ENCODE data around the gene REV3L.
"Not testable (repeated sequence)": the region's sequence is repeated elsewhere in the genome, so short reads cannot be mapped to it uniquely, and the experiment has no call there.

The REV3L gene

DNA sequence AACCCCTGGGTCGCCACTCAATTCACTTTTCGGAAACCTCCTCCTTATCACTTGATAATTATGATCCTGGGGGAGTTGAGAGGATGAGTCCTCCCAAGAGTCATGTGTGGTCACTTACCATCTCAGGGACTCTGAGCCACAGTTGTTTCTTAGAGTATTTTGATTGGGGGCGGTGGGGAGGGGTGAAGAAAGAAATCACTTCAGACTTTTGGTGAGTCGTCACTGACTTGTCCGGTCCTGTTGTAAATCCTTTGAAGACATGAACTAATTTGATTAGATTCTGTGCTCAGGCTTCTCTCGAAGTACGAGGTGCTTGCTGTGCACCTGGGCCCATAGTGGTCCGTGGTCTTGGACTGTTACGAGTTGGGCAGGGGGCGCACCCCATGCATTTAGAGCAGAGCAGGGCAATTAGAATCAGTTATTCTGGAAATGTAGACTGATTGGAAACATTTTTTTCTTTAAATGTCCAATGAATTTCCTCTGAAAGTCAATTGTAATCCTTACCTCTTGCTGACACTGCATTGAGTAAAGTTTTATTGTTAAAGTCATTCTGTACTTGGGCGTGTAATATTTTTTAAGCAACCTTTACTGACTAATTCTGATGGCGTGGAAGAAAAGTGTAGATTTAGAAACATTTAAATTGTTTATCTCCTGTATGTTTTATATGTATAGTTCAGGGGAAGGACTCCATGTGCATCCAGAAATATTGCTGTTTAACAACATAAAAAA lies 222.3 kb downstream of the REV3L start:
- H3K27me3 Mint-ChIP-seq (ENCODE audit: low read depth, poor library complexity): peaks cover 21% of the 10 kb centered on the region
- H3K9me3 Mint-ChIP-seq: no peaks in the 10 kb centered on the region
- H3K27ac Mint-ChIP-seq: no peak overlapping the region
- peaks cover 25% of the 10 kb centered on the region for H3K4me1 Mint-ChIP-seq
- peaks cover 40% of the 10 kb centered on the region for H3K36me3 Mint-ChIP-seq (ENCODE audit: low read depth)
- DNase-seq: no peak
- peak overlapping the region; percentile 82 for H3K4me3 Mint-ChIP-seq
- TF ChIP-seq, protein P1, sequence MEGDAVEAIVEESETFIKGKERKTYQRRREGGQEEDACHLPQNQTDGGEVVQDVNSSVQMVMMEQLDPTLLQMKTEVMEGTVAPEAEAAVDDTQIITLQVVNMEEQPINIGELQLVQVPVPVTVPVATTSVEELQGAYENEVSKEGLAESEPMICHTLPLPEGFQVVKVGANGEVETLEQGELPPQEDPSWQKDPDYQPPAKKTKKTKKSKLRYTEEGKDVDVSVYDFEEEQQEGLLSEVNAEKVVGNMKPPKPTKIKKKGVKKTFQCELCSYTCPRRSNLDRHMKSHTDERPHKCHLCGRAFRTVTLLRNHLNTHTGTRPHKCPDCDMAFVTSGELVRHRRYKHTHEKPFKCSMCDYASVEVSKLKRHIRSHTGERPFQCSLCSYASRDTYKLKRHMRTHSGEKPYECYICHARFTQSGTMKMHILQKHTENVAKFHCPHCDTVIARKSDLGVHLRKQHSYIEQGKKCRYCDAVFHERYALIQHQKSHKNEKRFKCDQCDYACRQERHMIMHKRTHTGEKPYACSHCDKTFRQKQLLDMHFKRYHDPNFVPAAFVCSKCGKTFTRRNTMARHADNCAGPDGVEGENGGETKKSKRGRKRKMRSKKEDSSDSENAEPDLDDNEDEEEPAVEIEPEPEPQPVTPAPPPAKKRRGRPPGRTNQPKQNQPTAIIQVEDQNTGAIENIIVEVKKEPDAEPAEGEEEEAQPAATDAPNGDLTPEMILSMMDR (IDR thresholded peaks at IDR 0.05): no peak

DNA sequence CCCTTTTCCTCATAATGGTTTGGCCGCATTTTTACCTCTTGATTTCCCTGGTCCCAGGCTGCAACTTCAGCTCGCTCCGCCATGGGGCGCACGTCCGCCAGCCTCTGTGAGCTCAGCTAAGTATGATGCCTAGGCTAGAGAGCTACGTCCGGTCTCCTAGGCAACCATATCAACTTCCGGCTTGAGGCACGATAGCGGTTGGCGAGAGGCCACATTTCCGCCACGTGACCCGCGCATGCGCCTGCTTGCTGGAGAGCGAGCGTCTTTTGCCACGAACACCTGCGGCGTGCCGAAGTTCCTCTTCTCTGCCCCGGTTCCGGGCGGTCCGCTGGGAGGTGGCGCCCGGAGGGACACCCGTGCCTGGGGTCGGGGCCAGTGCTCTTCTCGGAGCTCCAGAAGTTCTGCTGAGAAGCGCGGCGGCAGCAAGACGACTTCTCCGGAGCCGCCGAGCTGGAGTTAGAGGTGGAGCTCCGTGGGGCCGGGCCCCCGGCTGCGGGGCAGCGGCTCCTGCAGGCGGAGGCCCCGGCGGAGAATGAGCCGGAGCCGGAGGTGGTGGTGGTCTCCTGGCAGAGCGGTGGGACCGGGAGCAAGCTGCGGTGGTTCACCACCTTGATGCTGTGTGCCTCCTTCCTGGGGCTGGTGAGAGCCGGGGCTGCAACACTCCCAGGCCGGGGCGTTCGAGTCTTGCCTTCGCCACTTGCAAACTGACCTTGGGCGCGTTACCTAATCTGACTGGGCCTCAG lies 223.8 kb downstream of the REV3L start:
- TF ChIP-seq, protein P1 (IDR thresholded peaks at IDR 0.05): peak; percentile 94
- peaks cover 36% of the 10 kb centered on the region for H3K27me3 Mint-ChIP-seq (ENCODE audit: low read depth, poor library complexity)
- H3K27ac Mint-ChIP-seq: peak overlapping the region; percentile 22
- H3K4me3 Mint-ChIP-seq: peak overlapping the region; percentile 82
- H3K36me3 Mint-ChIP-seq (ENCODE audit: low read depth): peaks cover 25% of the 10 kb centered on the region
- H3K4me1 Mint-ChIP-seq: peaks cover 30% of the 10 kb centered on the region
- peak; percentile 97 for DNase-seq
- H3K9me3 Mint-ChIP-seq: no peaks in the 10 kb centered on the region

DNA sequence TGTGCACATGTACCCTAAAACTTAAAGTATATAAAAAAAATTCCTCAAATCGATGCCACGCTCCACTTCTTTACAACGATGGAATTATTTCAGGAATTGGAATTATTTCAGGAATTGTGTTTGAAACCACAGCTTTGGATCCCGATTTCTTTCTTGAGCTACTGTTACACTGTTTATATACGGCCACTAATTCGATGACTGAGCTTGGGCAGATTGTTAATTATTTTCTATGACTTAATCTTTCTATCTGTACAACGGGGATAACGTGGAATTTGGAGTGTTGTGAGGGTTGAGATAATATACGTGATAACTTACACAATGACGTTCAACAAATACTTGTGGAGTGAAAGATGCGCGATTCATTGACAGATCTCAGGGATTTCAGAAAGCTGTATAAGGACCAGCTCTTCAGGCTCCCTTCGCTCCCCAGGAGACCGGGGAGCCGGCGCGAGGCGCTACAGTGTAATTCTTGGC lies 224.4 kb downstream of the REV3L start:
- peak overlapping the region; percentile 22 for H3K27ac Mint-ChIP-seq

DNA sequence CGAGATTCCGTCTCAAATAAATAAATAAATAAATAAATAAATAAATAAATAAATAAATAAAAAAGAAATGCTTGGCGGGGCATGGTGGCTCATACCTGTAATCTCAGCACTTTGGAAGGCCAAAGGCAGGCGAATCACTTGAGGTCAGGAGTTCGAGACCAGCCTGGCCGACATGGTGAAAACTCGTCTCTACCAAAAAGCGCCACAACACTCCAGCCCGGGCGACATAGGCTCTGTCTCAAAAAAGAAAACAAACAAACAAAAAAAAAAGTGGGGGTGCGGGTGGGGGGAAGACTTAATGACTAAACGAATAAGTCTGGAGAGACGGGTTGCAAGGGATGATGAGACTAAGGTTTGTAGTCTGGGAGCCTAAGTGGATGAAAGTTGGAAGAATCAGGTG lies 225.0 kb downstream of the REV3L start:
- Mint-ChIP-seq H3K9me3 (no peaks in the 10 kb centered on the region), H3K27ac (no peak overlapping the region), H3K36me3 (ENCODE audit: low read depth) (peaks cover 16% of the 10 kb centered on the region), H3K4me3 (no peak overlapping the region), H3K27me3 (ENCODE audit: low read depth, poor library complexity) (peaks cover 45% of the 10 kb centered on the region), H3K4me1 (peaks cover 41% of the 10 kb centered on the region)
- no peak for DNase-seq
- TF ChIP-seq, protein P1 (IDR thresholded peaks at IDR 0.05): no peak

More for the DNA sequence above, 224.4 kb downstream of the REV3L start:
- Mint-ChIP-seq H3K9me3 (no peaks in the 10 kb centered on the region), H3K36me3 (ENCODE audit: low read depth) (peaks cover 19% of the 10 kb centered on the region), H3K27me3 (ENCODE audit: low read depth, poor library complexity) (peaks cover 42% of the 10 kb centered on the region), H3K4me3 (peak overlapping the region; percentile 82), H3K4me1 (peaks cover 36% of the 10 kb centered on the region)
- DNase-seq: no peak
- TF ChIP-seq, protein P1 (IDR thresholded peaks at IDR 0.05): no peak

DNA sequence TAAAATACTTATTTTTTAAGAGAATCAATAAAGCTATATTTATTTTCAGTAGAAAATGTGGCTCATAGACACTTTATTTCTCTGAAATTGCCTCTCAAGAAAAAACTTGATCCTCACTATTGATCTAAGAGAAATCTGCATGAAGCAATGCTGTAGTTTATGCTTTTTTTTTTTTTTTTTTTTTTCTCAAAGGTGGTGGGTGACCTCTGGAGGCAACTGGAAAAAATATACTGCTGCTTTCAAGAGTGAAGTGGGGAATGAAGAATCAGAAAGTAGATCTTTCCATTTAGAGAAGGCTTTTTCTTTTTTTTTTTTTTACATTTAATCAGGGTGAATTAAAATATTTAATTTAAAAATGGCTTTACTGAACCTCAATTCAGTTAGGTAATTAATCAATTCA lies 226.4 kb downstream of the REV3L start:
- no peak overlapping the region for H3K27ac Mint-ChIP-seq
- H3K9me3 Mint-ChIP-seq: no peaks in the 10 kb centered on the region
- no peak for DNase-seq
- peaks cover 53% of the 10 kb centered on the region for H3K4me1 Mint-ChIP-seq
- H3K27me3 Mint-ChIP-seq (ENCODE audit: low read depth, poor library complexity): peaks cover 54% of the 10 kb centered on the region
- peaks cover 7% of the 10 kb centered on the region for H3K36me3 Mint-ChIP-seq (ENCODE audit: low read depth)
- TF ChIP-seq, protein P1 (IDR thresholded peaks at IDR 0.05): no peak
- no peak overlapping the region for H3K4me3 Mint-ChIP-seq

DNA sequence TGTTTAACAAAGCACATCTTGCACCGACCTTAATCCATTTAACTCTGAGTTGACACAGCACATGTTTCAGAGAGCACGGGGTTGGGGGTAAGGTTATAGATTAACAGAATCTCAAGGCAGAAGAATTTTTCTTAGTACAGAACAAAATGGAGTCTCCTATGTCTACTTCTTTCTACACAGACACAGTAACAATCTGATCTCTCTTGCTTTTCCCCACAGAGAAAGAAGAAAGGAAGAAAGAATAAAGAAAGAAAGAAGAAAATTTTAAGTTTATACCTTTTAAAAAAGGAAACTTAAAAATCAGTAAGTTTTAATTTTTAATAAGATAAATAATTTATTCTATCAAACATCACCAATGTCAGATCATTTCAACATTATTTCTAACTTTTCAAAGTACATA lies 227.2 kb downstream of the REV3L start:
- H3K4me3 Mint-ChIP-seq; DNase-seq; H3K9me3 Mint-ChIP-seq; H3K27ac Mint-ChIP-seq; H3K36me3 Mint-ChIP-seq (ENCODE audit: low read depth): not testable (repeated sequence)
- peaks cover 48% of the 10 kb centered on the region for H3K4me1 Mint-ChIP-seq
- peaks cover 54% of the 10 kb centered on the region for H3K27me3 Mint-ChIP-seq (ENCODE audit: low read depth, poor library complexity)

All from nephron progenitor cell (in vitro differentiated cells).